AG04450 (cell line): ENCODE results near the gene ARHGAP44. TPM values are rescaled to one million over a fixed set of nuclear protein-coding genes. Genes with fewer than 3 reads are reported as not detected.

Source experiments
- CTCF ChIA-PET: fragments of 300-600, 350-600 bp; formaldehyde crosslinking; extraction: SDS; loops from one replicate; lab custom pipeline; 2022; ENCODE audit warnings: antibody characterized with exemption, inconsistent platforms; lab: Charles Lee
- POLR2A ChIA-PET: fragments of 350-600 bp; formaldehyde crosslinking; extraction: SDS; loops from one replicate; lab custom pipeline; 2021; ENCODE audit warnings: antibody characterized with exemption, inconsistent platforms; lab: Yijun Ruan, JAX
- DNase-seq: peaks from one replicate; pipeline ENCODE4 v3.0.0-alpha.2; 2011; ENCODE audit warnings: low read depth, low spot score
- H3K27ac ChIP-seq: one replicate; pipeline ENCODE4 v1.5.1; 2012; ENCODE audit warnings: low read depth, low read length, control low read depth
- H3K27me3 ChIP-seq: one replicate; pipeline ENCODE4 v1.6.0; 2012; ENCODE audit warnings: low read length; ENCODE audit not compliant: control insufficient read depth, insufficient read depth
- H3K4me3 ChIP-seq: 2 replicates; pipeline ENCODE4 v1.5.1; 2011; ENCODE audit warnings: mild to moderate bottlenecking, low read depth, low read length, control low read depth
- H3K9me3 ChIP-seq: 2 replicates; pipeline ENCODE4 v1.5.1; 2012; ENCODE audit warnings: low read length; ENCODE audit not compliant: control insufficient read depth, insufficient read depth
- polyA plus RNA-seq: library from polyadenylated mRNA; depleted of rRNA; stranded (reverse); fragments of >200 nt; gene quantifications from 2 replicates; pipeline ENCODE4 v1.2.3, GENCODE V29; 2011
- TF ChIP-seq, protein P1 (sequence below): IDR thresholded peaks from 2 replicates; pipeline ENCODE4 v1.5.1; 2011; ENCODE audit warnings: low read depth, low read length, control low read depth, inconsistent platforms

The ARHGAP44 gene
- polyA plus RNA-seq, 1 experiment, result 1.3 TPM

DNA sequence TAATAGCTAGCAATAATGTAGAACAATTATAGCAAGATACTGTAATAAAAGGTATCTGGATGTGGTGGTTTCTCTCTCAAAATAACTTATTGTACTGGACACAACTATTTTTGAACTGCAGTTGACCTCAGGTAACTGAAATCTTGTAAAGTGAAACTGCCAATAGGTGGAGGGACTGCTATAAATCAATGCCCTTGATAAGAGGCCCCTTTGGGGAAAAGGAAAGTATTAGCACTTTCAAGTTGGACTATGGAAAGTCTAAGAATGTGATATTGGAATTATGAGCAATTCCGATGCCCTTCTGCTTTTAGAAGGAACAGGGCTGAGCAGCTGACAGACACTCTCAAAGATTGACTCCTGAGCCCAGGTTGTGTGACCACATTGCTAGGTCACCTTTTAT is 44.5 kb upstream of the ARHGAP44 start:
- Histone ChIP-seq H3K4me3 (no peak overlapping the region), H3K27ac (no peak overlapping the region), H3K27me3 (no peaks in the 10 kb centered on the region), H3K9me3 (no peaks in the 10 kb centered on the region)
- no peak for DNase-seq
- TF ChIP-seq, protein P1, sequence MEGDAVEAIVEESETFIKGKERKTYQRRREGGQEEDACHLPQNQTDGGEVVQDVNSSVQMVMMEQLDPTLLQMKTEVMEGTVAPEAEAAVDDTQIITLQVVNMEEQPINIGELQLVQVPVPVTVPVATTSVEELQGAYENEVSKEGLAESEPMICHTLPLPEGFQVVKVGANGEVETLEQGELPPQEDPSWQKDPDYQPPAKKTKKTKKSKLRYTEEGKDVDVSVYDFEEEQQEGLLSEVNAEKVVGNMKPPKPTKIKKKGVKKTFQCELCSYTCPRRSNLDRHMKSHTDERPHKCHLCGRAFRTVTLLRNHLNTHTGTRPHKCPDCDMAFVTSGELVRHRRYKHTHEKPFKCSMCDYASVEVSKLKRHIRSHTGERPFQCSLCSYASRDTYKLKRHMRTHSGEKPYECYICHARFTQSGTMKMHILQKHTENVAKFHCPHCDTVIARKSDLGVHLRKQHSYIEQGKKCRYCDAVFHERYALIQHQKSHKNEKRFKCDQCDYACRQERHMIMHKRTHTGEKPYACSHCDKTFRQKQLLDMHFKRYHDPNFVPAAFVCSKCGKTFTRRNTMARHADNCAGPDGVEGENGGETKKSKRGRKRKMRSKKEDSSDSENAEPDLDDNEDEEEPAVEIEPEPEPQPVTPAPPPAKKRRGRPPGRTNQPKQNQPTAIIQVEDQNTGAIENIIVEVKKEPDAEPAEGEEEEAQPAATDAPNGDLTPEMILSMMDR, result no peak
- POLR2A ChIA-PET, result no interaction called here
- CTCF ChIA-PET, result interaction anchor here (1.2 kb wide), 1 partner anchor 77 kb away, joined by 4 read pairs; no protein-coding TSS in a partner anchor

DNA sequence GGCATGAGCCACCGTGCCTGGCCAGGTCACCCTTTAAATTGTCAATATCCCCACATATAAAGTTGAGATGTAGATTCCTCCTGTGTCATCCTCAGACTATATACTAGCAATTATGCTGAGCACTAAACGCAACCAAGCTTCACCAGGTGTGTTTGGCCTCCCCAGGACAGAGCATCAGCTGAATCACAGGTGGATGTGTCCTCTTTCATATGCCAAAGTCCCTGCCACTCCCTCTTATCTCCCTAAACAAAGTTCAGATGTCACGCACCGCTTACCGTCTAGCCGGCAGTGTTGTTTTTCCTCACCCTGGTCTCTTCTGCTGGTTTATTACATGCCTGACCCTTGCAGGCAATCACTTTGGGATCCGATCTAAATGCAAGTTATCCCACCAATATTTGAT is 43.8 kb upstream of the ARHGAP44 start:
- Histone ChIP-seq H3K27me3 (no peaks in the 10 kb centered on the region), H3K4me3 (no peak overlapping the region), H3K27ac (no peak overlapping the region), H3K9me3 (no peaks in the 10 kb centered on the region)
- POLR2A ChIA-PET, result no interaction called here
- DNase-seq, result no peak
- CTCF ChIA-PET, result no interaction called here
- TF ChIP-seq, protein P1, result no peak

DNA sequence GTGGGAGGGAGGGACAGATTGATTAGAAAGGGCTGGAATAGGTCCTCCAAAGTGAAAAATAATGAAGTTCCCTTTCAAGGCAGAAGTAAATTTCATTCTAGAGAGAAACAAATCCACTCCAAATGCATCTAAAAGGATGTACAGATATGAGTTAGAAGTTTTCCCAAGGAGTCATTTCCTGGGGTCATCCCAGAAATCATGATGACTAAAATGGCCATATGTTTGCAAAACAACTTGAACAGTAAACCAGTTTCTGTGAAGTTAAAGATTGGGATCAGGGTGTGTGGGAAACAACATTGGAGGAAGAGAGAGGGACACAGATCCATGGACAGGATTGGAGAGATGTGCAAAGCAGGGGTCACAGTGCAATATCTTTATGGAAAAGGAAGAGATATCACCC is 32.5 kb upstream of the ARHGAP44 start:
- H3K27ac ChIP-seq, result no peak overlapping the region
- H3K27me3 ChIP-seq, result no peaks in the 10 kb centered on the region
- CTCF ChIA-PET, result interaction anchor here (0.9 kb wide), 1 partner anchor 15 kb away, joined by 4 read pairs; no protein-coding TSS in a partner anchor
- H3K9me3 ChIP-seq, result no peaks in the 10 kb centered on the region
- H3K4me3 ChIP-seq, result no peak overlapping the region
- DNase-seq, result no peak
- POLR2A ChIA-PET, result no interaction called here
- TF ChIP-seq, protein P1, result no peak

DNA sequence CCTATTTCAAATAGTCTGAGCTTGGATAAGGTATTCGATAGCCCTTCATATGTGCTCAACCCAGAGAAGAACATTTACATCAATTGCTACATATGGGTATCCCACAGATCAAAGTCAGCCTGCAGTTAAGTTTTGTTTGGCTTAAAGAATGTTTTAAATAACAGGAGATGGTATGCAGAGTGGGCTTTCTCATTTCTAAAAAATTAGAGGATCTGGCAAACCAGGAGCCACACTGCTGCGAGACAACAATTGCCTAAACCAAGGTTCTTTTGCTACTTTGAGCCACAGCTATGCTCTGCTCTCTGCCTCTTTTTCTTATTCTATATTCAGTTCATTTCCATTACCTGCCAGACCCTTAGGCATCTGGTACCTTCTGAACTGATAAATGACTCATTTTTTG is 30.2 kb upstream of the ARHGAP44 start:
- ChIA-PET POLR2A (no interaction called here), CTCF (interaction anchor here (0.7 kb wide), 1 partner anchor 34 kb away, joined by 3 read pairs; no protein-coding TSS in a partner anchor)
- Histone ChIP-seq H3K27ac (no peak overlapping the region), H3K9me3 (no peaks in the 10 kb centered on the region), H3K4me3 (no peak overlapping the region), H3K27me3 (no peaks in the 10 kb centered on the region)
- no peak for DNase-seq
- TF ChIP-seq, protein P1, result no peak

DNA sequence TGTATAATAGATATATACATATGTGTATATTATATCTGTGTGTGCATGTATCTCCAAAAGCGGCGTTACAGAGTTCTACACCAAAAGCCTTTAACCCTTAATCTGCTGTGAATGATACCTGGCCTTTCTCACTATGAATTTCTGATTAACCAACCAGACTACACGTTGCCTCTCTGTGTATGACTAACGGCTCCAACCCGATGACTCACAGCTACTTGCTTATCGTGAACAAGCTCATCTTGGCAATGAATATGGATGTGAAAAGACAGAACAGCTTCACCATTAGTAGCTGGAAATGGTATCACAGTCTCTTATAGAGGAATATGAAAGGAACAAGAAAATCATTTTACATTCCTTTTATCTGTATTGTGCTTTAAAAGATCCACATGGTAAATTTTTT is 23.8 kb upstream of the ARHGAP44 start:
- H3K4me3 ChIP-seq, result no peak overlapping the region
- ChIA-PET CTCF (interaction anchor here (0.6 to 2.4 kb wide), 4 partner anchors 10 to 585 kb away, joined by 4 to 18 read pairs (median 6); no protein-coding TSS in a partner anchor), POLR2A (no interaction called here)
- H3K27ac ChIP-seq, result no peak overlapping the region
- no peaks in the 10 kb centered on the region for H3K27me3 ChIP-seq
- no peaks in the 10 kb centered on the region for H3K9me3 ChIP-seq
- TF ChIP-seq, protein P1, result no peak
- DNase-seq, result peak; percentile 78
